COLO829 (cell line): ENCODE measurements around the gene HMX3.
"Not testable (repeated sequence)": the region's sequence is repeated elsewhere in the genome, so short reads cannot be mapped to it uniquely, and the experiment has no call there.

ENCODE experiments used
- DNase-seq: peaks from one replicate; pipeline ENCODE4 v3.0.0; 2012; ENCODE audit warnings: low spot score

The HMX3 gene

DNA sequence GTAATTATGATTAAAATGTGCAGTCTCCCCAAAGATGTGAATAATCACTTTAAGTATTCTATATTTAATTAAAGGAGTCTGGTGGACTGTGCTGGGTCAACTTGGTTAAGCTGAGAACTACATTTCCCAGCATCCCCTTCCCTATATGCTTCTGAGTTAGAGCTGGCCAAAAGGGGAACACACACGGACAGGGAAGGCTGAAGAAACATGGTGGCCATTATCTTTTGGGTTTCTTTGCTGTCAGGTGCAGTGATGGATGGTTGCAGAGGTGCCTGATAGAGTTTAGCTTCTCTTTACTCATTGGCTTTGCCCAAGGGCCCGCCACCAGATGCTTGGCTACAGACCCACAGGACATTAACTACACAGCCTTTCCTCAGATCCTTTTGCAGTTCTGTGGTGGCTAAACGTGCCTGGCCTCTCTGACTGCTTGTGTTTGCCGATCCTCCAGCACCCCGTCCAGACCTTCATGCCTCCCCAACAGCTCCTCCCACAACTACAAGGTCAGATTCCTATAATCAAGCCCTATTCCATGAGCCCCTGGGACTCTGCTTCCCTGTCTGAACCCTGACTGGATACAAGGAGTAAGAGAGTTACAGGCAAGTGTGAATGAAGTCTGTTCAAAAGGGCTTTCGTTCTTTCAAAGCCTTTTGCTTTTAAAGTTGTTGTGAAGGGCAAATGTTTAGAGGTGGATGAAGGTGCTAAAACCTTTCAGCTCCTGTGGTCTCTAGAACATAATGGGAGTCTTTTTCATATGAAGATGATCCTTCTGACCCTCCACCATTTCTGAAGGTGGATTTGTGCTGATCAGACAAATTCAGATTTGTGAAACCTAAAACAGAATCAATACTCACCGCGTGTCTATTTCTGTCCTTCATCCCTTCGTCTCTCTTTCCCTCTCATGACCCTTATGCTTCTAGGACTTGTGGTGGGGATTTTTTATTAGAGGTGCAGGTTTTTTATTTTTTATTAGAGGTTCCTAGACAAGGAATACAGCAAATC lies 39.9 kb downstream of the HMX3 start:
- DNase-seq, result no peak

- DNase-seq, result not testable (repeated sequence)
These were observed 42.6 kb downstream of the HMX3 start for GRCh38 chr10:123178390-123178789.

GRCh38 chr10:123180101-123181090 lies 44.6 kb downstream of the HMX3 start:
- DNase-seq, result no peak

DNA sequence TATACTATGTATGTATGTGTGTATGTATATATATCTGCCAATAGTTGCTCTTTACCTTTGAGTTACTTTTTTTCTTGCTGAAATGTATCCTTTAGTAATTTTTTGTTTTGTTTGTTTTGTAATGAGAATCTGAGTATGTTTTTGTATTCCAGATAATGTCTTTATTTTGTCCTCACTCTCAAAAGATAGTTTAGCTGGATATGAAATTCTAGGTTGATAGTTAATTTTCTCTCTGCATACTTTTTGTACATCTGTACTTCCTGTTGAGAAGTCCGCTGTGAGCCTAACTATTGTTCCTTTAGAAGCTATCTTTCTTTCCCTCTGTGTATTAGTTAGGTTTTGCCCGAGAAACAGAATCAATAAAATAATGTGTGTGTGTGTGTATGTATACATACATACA lies 48.0 kb downstream of the HMX3 start:
- DNase-seq, result no peak

GRCh38 chr10:123187781-123188180 lies 52.0 kb downstream of the HMX3 start:
- no peak for DNase-seq
